ENCODE measurements around the gene SLC22A12. TPM values are rescaled to one million over a fixed set of nuclear protein-coding genes. Genes with fewer than 3 reads are reported as not detected.

Gene SLC22A12
- polyA plus RNA-seq, 3 donors from 2014 or later: not detected

- no peak overlapping the region for H3K4me3 Mint-ChIP-seq
- no peak overlapping the region for H3K27ac Mint-ChIP-seq
- no peak for DNase-seq
- no peaks in the 10 kb centered on the region for H3K36me3 Mint-ChIP-seq
- no peaks in the 10 kb centered on the region for H3K4me1 Mint-ChIP-seq
- no peaks in the 10 kb centered on the region for H3K9me3 Mint-ChIP-seq
- no peaks in the 10 kb centered on the region for H3K27me3 Mint-ChIP-seq (ENCODE audit: low read depth in 3 of 3)
Measured at GRCh38 chr11:64620381-64620971, 29.5 kb downstream of the SLC22A12 start.

- Mint-ChIP-seq H3K27ac (no peak overlapping the region), H3K27me3 (ENCODE audit: low read depth in 3 of 3) (peaks cover 0 to under 1% (median 0%) of the 10 kb centered on the region in 3 donors), H3K36me3 (no peaks in the 10 kb centered on the region), H3K4me1 (no peaks in the 10 kb centered on the region), H3K9me3 (no peaks in the 10 kb centered on the region), H3K4me3 (no peak overlapping the region)
- no peak for DNase-seq
Measured at GRCh38 chr11:64621283-64622019, 30.4 kb downstream of the SLC22A12 start.

GRCh38 chr11:64622681-64623080, 31.7 kb downstream of the SLC22A12 start:
- peaks cover 0 to 2% (median 0%) of the 10 kb centered on the region in 3 donors for H3K27me3 Mint-ChIP-seq (ENCODE audit: low read depth in 3 of 3)
- DNase-seq: no peak
- H3K4me3 Mint-ChIP-seq: no peak overlapping the region

GRCh38 chr11:64624883-64625481, 34.0 kb downstream of the SLC22A12 start:
- Mint-ChIP-seq H3K27ac (no peak overlapping the region), H3K27me3 (ENCODE audit: low read depth in 3 of 3) (peaks cover 0 to 2% (median 0%) of the 10 kb centered on the region in 3 donors), H3K36me3 (no peaks in the 10 kb centered on the region), H3K4me1 (peaks cover 0 to 2% of the 10 kb centered on the region in 2 donors), H3K4me3 (no peak overlapping the region), H3K9me3 (no peaks in the 10 kb centered on the region)
- no peak for DNase-seq

More at GRCh38 chr11:64622681-64623080, 31.7 kb downstream of the SLC22A12 start:
- Mint-ChIP-seq H3K9me3 (no peaks in the 10 kb centered on the region), H3K36me3 (no peaks in the 10 kb centered on the region), H3K4me1 (no peaks in the 10 kb centered on the region), H3K27ac (peak overlapping the region in 1 of 6 donors; percentile 13)

GRCh38 chr11:64626637-64627036, 35.6 kb downstream of the SLC22A12 start:
- H3K4me1 Mint-ChIP-seq: peaks cover 1 to 4% of the 10 kb centered on the region in 2 donors
- no peaks in the 10 kb centered on the region for H3K36me3 Mint-ChIP-seq
- H3K27ac Mint-ChIP-seq: no peak overlapping the region
- no peak overlapping the region for H3K4me3 Mint-ChIP-seq
- H3K9me3 Mint-ChIP-seq: no peaks in the 10 kb centered on the region
- DNase-seq: no peak
- peaks cover 0 to 2% (median 0%) of the 10 kb centered on the region in 3 donors for H3K27me3 Mint-ChIP-seq (ENCODE audit: low read depth in 3 of 3)

GRCh38 chr11:64627371-64627770, 36.4 kb downstream of the SLC22A12 start:
- DNase-seq: no peak
- no peaks in the 10 kb centered on the region for H3K36me3 Mint-ChIP-seq
- peaks cover 0 to 2% (median 0%) of the 10 kb centered on the region in 3 donors for H3K27me3 Mint-ChIP-seq (ENCODE audit: low read depth in 3 of 3)
- H3K27ac Mint-ChIP-seq: no peak overlapping the region
- no peak overlapping the region for H3K4me3 Mint-ChIP-seq
- H3K9me3 Mint-ChIP-seq: no peaks in the 10 kb centered on the region
- peaks cover 7 to 11% of the 10 kb centered on the region in 2 donors for H3K4me1 Mint-ChIP-seq

- no peak for DNase-seq
- H3K4me3 Mint-ChIP-seq: no peak overlapping the region
- peaks cover 0 to 2% (median 0%) of the 10 kb centered on the region in 3 donors for H3K27me3 Mint-ChIP-seq (ENCODE audit: low read depth in 3 of 3)
- no peaks in the 10 kb centered on the region for H3K36me3 Mint-ChIP-seq
- peaks cover 14 to 18% of the 10 kb centered on the region in 2 donors for H3K4me1 Mint-ChIP-seq
- no peaks in the 10 kb centered on the region for H3K9me3 Mint-ChIP-seq
- no peak overlapping the region for H3K27ac Mint-ChIP-seq
Measured at GRCh38 chr11:64628596-64628995, 37.6 kb downstream of the SLC22A12 start.

- peak overlapping the region in 3 of 6 donors; percentile 9 to 50 (median 29) for H3K27ac Mint-ChIP-seq
- peaks cover 0 to 3% (median 2%) of the 10 kb centered on the region in 3 donors for H3K27me3 Mint-ChIP-seq (ENCODE audit: low read depth in 3 of 3)
- no peaks in the 10 kb centered on the region for H3K36me3 Mint-ChIP-seq
- no peak overlapping the region for H3K4me3 Mint-ChIP-seq
- no peaks in the 10 kb centered on the region for H3K9me3 Mint-ChIP-seq
- H3K4me1 Mint-ChIP-seq: peaks cover 19 to 23% of the 10 kb centered on the region in 2 donors
- no peak for DNase-seq
Measured at GRCh38 chr11:64629103-64629502, 38.1 kb downstream of the SLC22A12 start.

- DNase-seq: no peak
- Mint-ChIP-seq H3K4me1 (peaks cover 28 to 32% of the 10 kb centered on the region in 2 donors), H3K27ac (peak overlapping the region in 2 of 6 donors; percentile 9), H3K9me3 (peaks cover 0 to 1% (median 0%) of the 10 kb centered on the region in 6 donors), H3K27me3 (ENCODE audit: low read depth in 3 of 3) (peaks cover 0 to 3% (median 2%) of the 10 kb centered on the region in 3 donors), H3K36me3 (no peaks in the 10 kb centered on the region), H3K4me3 (no peak overlapping the region)
Measured at GRCh38 chr11:64629796-64630562, 39.0 kb downstream of the SLC22A12 start.

GRCh38 chr11:64631675-64632074, 40.7 kb downstream of the SLC22A12 start:
- peaks cover 37 to 40% of the 10 kb centered on the region in 2 donors for H3K4me1 Mint-ChIP-seq

GRCh38 chr11:64632237-64632636, 41.2 kb downstream of the SLC22A12 start:
- DNase-seq: no peak
- Mint-ChIP-seq H3K9me3 (peaks cover 0 to 1% (median 0%) of the 10 kb centered on the region in 6 donors), H3K4me3 (no peak overlapping the region), H3K36me3 (no peaks in the 10 kb centered on the region), H3K27me3 (ENCODE audit: low read depth in 3 of 3) (peaks cover 0 to 3% (median 0%) of the 10 kb centered on the region in 3 donors), H3K4me1 (peaks cover 37 to 40% of the 10 kb centered on the region in 2 donors), H3K27ac (peak overlapping the region in 2 of 6 donors; percentile 15 to 68)

More at GRCh38 chr11:64631675-64632074, 40.7 kb downstream of the SLC22A12 start:
- Mint-ChIP-seq H3K27ac (peak overlapping the region in 3 of 6 donors; percentile 6 to 68 (median 15)), H3K36me3 (no peaks in the 10 kb centered on the region), H3K27me3 (ENCODE audit: low read depth in 3 of 3) (peaks cover 0 to 3% (median 0%) of the 10 kb centered on the region in 3 donors), H3K4me3 (peak overlapping the region in 1 of 5 donors; percentile 11), H3K9me3 (peaks cover 0 to 1% (median 0%) of the 10 kb centered on the region in 6 donors)
- DNase-seq: no peak

GRCh38 chr11:64632654-64633053, 41.6 kb downstream of the SLC22A12 start:
- no peak for DNase-seq
- peaks cover 0 to 3% (median 0%) of the 10 kb centered on the region in 3 donors for H3K27me3 Mint-ChIP-seq (ENCODE audit: low read depth in 3 of 3)
- peaks cover 0 to 1% (median 0%) of the 10 kb centered on the region in 6 donors for H3K9me3 Mint-ChIP-seq
- no peak overlapping the region for H3K27ac Mint-ChIP-seq
- no peaks in the 10 kb centered on the region for H3K36me3 Mint-ChIP-seq
- H3K4me1 Mint-ChIP-seq: peaks cover 37 to 40% of the 10 kb centered on the region in 2 donors
- H3K4me3 Mint-ChIP-seq: no peak overlapping the region

- Mint-ChIP-seq H3K27me3 (ENCODE audit: low read depth in 3 of 3) (peaks cover 0 to 3% (median 0%) of the 10 kb centered on the region in 3 donors), H3K36me3 (no peaks in the 10 kb centered on the region), H3K9me3 (peaks cover 0 to 1% (median 0%) of the 10 kb centered on the region in 6 donors), H3K4me3 (peak overlapping the region; percentile 62 to 74 (median 68)), H3K4me1 (peaks cover 37 to 40% of the 10 kb centered on the region in 2 donors), H3K27ac (peak overlapping the region; percentile 50 to 94 (median 84))
- peak; percentile 9 to 18 (median 11) for DNase-seq
Measured at GRCh38 chr11:64633555-64634159, 42.6 kb downstream of the SLC22A12 start.

Data from immature natural killer cell (primary cell).